GM12878 (cell line): Measurements from ENCODE around the gene MPC2. TPM values are rescaled to one million over a fixed set of nuclear protein-coding genes. Genes with fewer than 3 reads are reported as not detected.

Experiments
- CHD1 ChIP-seq: IDR thresholded peaks from 2 replicates; pipeline ENCODE4 v1.6.1; 2012; ENCODE audit warnings: low read depth, low read length, improper control_type of control experiment
- CREB1 ChIP-seq: IDR thresholded peaks from 2 replicates; pipeline ENCODE4 v1.6.1; 2012; ENCODE audit warnings: low read depth, mild to moderate bottlenecking, inconsistent platforms
- ETV6 ChIP-seq, 2 experiments: fragments of 450-650 bp in 1 of 2; IDR thresholded peaks in 1 of 2; conservative IDR thresholded peaks in 1 of 2; 2 replicates each; pipeline ENCODE4 v1.6.1; 2014; ENCODE audit warnings: antibody characterized with exemption in 1 of 2, borderline replicate concordance in 1 of 2, low read depth in 1 of 2, mild to moderate bottlenecking in 1 of 2, moderate library complexity in 1 of 2
- IKZF1 ChIP-seq: fragments of 450-650 bp; conservative IDR thresholded peaks from 2 replicates; pipeline ENCODE4 v1.6.1; 2017; ENCODE audit warnings: antibody characterized with exemption, mild to moderate bottlenecking
- NR2F1 ChIP-seq: fragments of 450-650 bp; conservative IDR thresholded peaks from 2 replicates; pipeline ENCODE4 v1.6.1; 2017; ENCODE audit warnings: mild to moderate bottlenecking
- USF2 ChIP-seq: IDR thresholded peaks from 2 replicates; pipeline ENCODE4 v1.6.1; 2011; ENCODE audit warnings: low read depth, low read length, improper control_type of control experiment, borderline replicate concordance
- ZBED1 ChIP-seq: IDR thresholded peaks from 2 replicates; pipeline ENCODE4 v1.6.1; 2016; ENCODE audit warnings: borderline replicate concordance
- ZBTB40 ChIP-seq: fragments of 450-650 bp; IDR thresholded peaks from 2 replicates; pipeline ENCODE4 v1.6.1; 2016; ENCODE audit warnings: mild to moderate bottlenecking, moderate library complexity, borderline replicate concordance
- polyA plus RNA-seq, 11 experiments: library from polyadenylated mRNA; depleted of rRNA in 4 of 11; unstranded in 6 of 11; stranded (reverse) in 5 of 11; fragments of >200 nt; fragmentation: Nextera tagmentation in 4 of 11; fragmentation: Illumina TruSeq in 1 of 11; extraction: Ambion mirVana in 4 of 11; extraction: Trizol in 1 of 11; gene quantifications; 1 replicate in 1 of 11; 2 replicates in 10 of 11; pipeline versions ENCODE4 v1.2.1 to v1.2.3, GENCODE V29; 2011 to 2016; ENCODE audit warnings: inconsistent platforms in 2 of 11, missing spikeins in 2 of 11, low read depth in 1 of 11
- total RNA-seq, 4 experiments: library from RNA; depleted of rRNA in 3 of 4; stranded (reverse); fragments of >200 nt in 3 of 4; fragmentation: Illumina TruSeq in 1 of 4; extraction: Trizol in 1 of 4; gene quantifications; 2 replicates each; pipeline versions ENCODE4 v1.2.1 to v1.2.3, GENCODE V29; 2013 to 2021

MPC2 gene
- total and polyA plus RNA-seq, 10 of the 15 experiments (the other 5 are each of a cell fraction or from before 2014, with no cell fraction given) = 22.5 to 164 (median 63.3) TPM

- TF ChIP-seq ZBTB40 (no peak), ZBED1 (no peak), CHD1 (no peak), IKZF1 (no peak), ETV6 (conservative IDR thresholded peaks at IDR 0.05 in 1 of 2, IDR thresholded peaks at IDR 0.05 in 1 of 2; ENCODE audit: borderline replicate concordance in 1 of 2, low read depth in 1 of 2) (no peak), CREB1 (no peak), NR2F1 (no peak), USF2 (no peak)
- TF ChIP-seq, all 136 proteins: peak for 0
Observed at GRCh38 chr1:167943541-167943940, 6.7 kb upstream of the MPC2 start (continued).
